H1 (cell line): ENCODE measurements around the gene IL10. TPM values are rescaled to one million over a fixed set of nuclear protein-coding genes. Genes with fewer than 3 reads are reported as not detected.

ENCODE experiments used
- POLR2A ChIP-seq, 2 experiments: IDR thresholded peaks; 1 replicate in 1 of 2; 2 replicates in 1 of 2; pipeline ENCODE4 v1.6.1; 2011; ENCODE audit warnings: low read depth in 2 of 2, low read length in 2 of 2, mild to moderate bottlenecking in 2 of 2; ENCODE audit errors: control extremely low read depth in 1 of 2
- SP2 ChIP-seq: IDR thresholded peaks from 2 replicates; pipeline ENCODE4 v1.6.1; 2012; ENCODE audit warnings: mild to moderate bottlenecking, low read length, inconsistent platforms
- polyA plus RNA-seq, 7 experiments: library from polyadenylated mRNA; depleted of rRNA in 3 of 7; stranded (reverse) in 5 of 7; unstranded in 2 of 7; fragments of >200 nt in 5 of 7; fragments of 200-250 nt in 2 of 7; gene quantifications; 1 replicate in 5 of 7; 2 replicates in 1 of 7; 4 replicates in 1 of 7; pipeline versions ENCODE4 v1.2.1 to v1.2.3, GENCODE V29; 2011 to 2013; ENCODE audit warnings: missing spikeins in 2 of 7, mixed read lengths in 2 of 7
- total RNA-seq: library from RNA; stranded (reverse); fragmentation: NEBNext Ultra II Directional; extraction: Animal tissue kit (Norgen Biotek cat#: 25700); gene quantifications from 2 replicates; pipeline ENCODE4 v1.2.1, GENCODE V29; 2021
- TF ChIP-seq, protein P1 (sequence below): fragments of 300-600 bp; sonication (generic); IDR thresholded peaks from 2 replicates; pipeline ENCODE4 v1.7.1; 2012; ENCODE audit warnings: low read length, moderate library complexity, mild to moderate bottlenecking, inconsistent platforms; ENCODE audit not compliant: insufficient replicate concordance

Gene IL10
- total and polyA plus RNA-seq, 2 of the 8 experiments (the other 6 are each of a cell fraction or from before 2014, with no cell fraction given): not detected

DNA sequence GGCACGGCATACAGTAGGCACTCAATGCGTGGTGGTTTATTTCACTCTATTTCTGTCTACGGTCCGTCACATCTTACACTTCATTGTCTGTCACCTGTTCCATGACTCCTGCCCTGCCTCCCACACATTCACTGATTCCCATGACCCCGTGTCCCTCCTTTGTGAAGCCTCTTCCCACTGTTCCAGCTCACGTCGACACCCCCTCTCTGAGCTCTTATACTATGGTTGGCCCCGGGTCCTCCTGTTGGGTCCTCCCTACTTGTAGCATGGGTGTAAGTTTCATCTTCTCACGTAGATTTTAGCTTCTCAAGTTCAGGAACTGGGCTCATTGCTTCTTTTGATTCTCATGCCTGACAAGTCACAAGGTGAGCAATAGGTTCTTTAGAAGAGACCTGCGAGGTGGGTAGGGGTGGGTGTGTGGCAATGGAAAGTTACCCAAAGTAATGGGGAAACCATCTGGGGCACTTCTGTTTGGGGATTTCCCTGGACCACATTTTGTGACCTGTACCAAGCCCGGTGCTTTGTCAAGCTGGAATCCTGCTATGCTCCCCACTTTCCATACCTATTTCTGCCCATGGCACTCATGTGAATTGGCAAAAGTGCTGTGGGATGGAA lies 22.1 kb upstream of the IL10 start (continued):
- TF ChIP-seq, protein P1, sequence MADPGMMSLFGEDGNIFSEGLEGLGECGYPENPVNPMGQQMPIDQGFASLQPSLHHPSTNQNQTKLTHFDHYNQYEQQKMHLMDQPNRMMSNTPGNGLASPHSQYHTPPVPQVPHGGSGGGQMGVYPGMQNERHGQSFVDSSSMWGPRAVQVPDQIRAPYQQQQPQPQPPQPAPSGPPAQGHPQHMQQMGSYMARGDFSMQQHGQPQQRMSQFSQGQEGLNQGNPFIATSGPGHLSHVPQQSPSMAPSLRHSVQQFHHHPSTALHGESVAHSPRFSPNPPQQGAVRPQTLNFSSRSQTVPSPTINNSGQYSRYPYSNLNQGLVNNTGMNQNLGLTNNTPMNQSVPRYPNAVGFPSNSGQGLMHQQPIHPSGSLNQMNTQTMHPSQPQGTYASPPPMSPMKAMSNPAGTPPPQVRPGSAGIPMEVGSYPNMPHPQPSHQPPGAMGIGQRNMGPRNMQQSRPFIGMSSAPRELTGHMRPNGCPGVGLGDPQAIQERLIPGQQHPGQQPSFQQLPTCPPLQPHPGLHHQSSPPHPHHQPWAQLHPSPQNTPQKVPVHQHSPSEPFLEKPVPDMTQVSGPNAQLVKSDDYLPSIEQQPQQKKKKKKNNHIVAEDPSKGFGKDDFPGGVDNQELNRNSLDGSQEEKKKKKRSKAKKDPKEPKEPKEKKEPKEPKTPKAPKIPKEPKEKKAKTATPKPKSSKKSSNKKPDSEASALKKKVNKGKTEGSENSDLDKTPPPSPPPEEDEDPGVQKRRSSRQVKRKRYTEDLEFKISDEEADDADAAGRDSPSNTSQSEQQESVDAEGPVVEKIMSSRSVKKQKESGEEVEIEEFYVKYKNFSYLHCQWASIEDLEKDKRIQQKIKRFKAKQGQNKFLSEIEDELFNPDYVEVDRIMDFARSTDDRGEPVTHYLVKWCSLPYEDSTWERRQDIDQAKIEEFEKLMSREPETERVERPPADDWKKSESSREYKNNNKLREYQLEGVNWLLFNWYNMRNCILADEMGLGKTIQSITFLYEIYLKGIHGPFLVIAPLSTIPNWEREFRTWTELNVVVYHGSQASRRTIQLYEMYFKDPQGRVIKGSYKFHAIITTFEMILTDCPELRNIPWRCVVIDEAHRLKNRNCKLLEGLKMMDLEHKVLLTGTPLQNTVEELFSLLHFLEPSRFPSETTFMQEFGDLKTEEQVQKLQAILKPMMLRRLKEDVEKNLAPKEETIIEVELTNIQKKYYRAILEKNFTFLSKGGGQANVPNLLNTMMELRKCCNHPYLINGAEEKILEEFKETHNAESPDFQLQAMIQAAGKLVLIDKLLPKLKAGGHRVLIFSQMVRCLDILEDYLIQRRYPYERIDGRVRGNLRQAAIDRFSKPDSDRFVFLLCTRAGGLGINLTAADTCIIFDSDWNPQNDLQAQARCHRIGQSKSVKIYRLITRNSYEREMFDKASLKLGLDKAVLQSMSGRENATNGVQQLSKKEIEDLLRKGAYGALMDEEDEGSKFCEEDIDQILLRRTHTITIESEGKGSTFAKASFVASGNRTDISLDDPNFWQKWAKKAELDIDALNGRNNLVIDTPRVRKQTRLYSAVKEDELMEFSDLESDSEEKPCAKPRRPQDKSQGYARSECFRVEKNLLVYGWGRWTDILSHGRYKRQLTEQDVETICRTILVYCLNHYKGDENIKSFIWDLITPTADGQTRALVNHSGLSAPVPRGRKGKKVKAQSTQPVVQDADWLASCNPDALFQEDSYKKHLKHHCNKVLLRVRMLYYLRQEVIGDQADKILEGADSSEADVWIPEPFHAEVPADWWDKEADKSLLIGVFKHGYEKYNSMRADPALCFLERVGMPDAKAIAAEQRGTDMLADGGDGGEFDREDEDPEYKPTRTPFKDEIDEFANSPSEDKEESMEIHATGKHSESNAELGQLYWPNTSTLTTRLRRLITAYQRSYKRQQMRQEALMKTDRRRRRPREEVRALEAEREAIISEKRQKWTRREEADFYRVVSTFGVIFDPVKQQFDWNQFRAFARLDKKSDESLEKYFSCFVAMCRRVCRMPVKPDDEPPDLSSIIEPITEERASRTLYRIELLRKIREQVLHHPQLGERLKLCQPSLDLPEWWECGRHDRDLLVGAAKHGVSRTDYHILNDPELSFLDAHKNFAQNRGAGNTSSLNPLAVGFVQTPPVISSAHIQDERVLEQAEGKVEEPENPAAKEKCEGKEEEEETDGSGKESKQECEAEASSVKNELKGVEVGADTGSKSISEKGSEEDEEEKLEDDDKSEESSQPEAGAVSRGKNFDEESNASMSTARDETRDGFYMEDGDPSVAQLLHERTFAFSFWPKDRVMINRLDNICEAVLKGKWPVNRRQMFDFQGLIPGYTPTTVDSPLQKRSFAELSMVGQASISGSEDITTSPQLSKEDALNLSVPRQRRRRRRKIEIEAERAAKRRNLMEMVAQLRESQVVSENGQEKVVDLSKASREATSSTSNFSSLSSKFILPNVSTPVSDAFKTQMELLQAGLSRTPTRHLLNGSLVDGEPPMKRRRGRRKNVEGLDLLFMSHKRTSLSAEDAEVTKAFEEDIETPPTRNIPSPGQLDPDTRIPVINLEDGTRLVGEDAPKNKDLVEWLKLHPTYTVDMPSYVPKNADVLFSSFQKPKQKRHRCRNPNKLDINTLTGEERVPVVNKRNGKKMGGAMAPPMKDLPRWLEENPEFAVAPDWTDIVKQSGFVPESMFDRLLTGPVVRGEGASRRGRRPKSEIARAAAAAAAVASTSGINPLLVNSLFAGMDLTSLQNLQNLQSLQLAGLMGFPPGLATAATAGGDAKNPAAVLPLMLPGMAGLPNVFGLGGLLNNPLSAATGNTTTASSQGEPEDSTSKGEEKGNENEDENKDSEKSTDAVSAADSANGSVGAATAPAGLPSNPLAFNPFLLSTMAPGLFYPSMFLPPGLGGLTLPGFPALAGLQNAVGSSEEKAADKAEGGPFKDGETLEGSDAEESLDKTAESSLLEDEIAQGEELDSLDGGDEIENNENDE: no peak
- TF ChIP-seq SP2 (no peak), POLR2A (IDR thresholded peaks at IDR 0.05; ENCODE audit: control extremely low read depth in 1 of 2, low read depth in 2 of 2, low read length in 2 of 2) (no peak)
